ENCODE results near the gene TMEM255A.

DNA sequence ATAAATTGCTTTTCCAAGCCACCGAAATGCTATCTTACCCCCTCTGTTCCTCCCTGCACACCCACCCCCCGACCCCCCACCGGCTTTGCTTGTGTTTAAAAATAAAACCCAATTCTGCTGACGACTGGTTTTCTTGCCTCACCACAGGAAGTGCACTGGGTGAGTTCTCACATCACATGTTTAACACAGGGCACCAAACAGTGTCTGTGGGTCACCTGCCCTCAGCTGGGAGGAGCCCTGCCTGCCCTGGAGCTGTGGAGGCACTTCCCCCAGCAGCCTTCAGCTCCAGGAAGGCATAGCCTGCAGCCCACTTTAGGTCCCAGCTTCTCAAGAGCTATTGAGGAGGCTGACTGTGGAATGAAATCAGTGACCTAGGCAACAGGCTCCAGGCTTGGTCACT, 8.8 kb downstream of the TMEM255A start:
- TF ChIP-seq, protein P1, sequence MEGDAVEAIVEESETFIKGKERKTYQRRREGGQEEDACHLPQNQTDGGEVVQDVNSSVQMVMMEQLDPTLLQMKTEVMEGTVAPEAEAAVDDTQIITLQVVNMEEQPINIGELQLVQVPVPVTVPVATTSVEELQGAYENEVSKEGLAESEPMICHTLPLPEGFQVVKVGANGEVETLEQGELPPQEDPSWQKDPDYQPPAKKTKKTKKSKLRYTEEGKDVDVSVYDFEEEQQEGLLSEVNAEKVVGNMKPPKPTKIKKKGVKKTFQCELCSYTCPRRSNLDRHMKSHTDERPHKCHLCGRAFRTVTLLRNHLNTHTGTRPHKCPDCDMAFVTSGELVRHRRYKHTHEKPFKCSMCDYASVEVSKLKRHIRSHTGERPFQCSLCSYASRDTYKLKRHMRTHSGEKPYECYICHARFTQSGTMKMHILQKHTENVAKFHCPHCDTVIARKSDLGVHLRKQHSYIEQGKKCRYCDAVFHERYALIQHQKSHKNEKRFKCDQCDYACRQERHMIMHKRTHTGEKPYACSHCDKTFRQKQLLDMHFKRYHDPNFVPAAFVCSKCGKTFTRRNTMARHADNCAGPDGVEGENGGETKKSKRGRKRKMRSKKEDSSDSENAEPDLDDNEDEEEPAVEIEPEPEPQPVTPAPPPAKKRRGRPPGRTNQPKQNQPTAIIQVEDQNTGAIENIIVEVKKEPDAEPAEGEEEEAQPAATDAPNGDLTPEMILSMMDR (IDR thresholded peaks at IDR 0.05 in 4 of 5, conservative IDR thresholded peaks at IDR 0.05 in 1 of 5): no peak
- no peak for TF ChIP-seq POLR2A (IDR thresholded peaks at IDR 0.05)

Data from gastrocnemius medialis (tissue), 4 donors.